Left kidney (tissue), 2 donors: Measurements from ENCODE around the gene HECTD4. TPM values are rescaled to one million over a fixed set of nuclear protein-coding genes. Genes with fewer than 3 reads are reported as not detected.

Experiments used
- DNase-seq: peaks from one replicate; pipeline ENCODE4 v3.0.0-alpha.2; 2013
- polyA plus RNA-seq: library from polyadenylated mRNA; unstranded; fragments of 120-200 nt; gene quantifications from one replicate; pipeline ENCODE4 v1.2.1, GENCODE V29; 2013; ENCODE audit not compliant: insufficient read length

The HECTD4 gene
- polyA plus RNA-seq, 1 donor: 70.7 TPM

- no peak for DNase-seq
These were observed 59.2 kb downstream of the HECTD4 start for GRCh38 chr12:112322882-112323547.

- DNase-seq: no peak
These were observed 59.8 kb downstream of the HECTD4 start for GRCh38 chr12:112322441-112322840.

GRCh38 chr12:112321245-112321644, 61.0 kb downstream of the HECTD4 start:
- DNase-seq: no peak

- no peak for DNase-seq
These were observed 62.8 kb downstream of the HECTD4 start for GRCh38 chr12:112319395-112319794.

- no peak for DNase-seq
These were observed 64.8 kb downstream of the HECTD4 start for GRCh38 chr12:112317481-112317880.

GRCh38 chr12:112314981-112315380, 67.2 kb downstream of the HECTD4 start:
- no peak for DNase-seq

GRCh38 chr12:112309797-112310196, 72.4 kb downstream of the HECTD4 start:
- no peak for DNase-seq

GRCh38 chr12:112308652-112309051, 73.6 kb downstream of the HECTD4 start:
- DNase-seq: no peak

GRCh38 chr12:112308161-112308560, 74.1 kb downstream of the HECTD4 start:
- no peak for DNase-seq

- no peak for DNase-seq
These were observed 74.8 kb downstream of the HECTD4 start for GRCh38 chr12:112307317-112308011.

GRCh38 chr12:112305951-112306350, 76.3 kb downstream of the HECTD4 start:
- no peak for DNase-seq

GRCh38 chr12:112304436-112304835, 77.8 kb downstream of the HECTD4 start:
- no peak for DNase-seq

- no peak for DNase-seq
These were observed 78.4 kb downstream of the HECTD4 start for GRCh38 chr12:112303799-112304198.

GRCh38 chr12:112303004-112303403, 79.2 kb downstream of the HECTD4 start:
- DNase-seq: no peak

GRCh38 chr12:112299704-112300103, 82.5 kb downstream of the HECTD4 start:
- DNase-seq: no peak

- no peak for DNase-seq
These were observed 85.0 kb downstream of the HECTD4 start for GRCh38 chr12:112297188-112297587.

- no peak for DNase-seq
These were observed 86.0 kb downstream of the HECTD4 start for GRCh38 chr12:112296183-112296582.

- DNase-seq: no peak
These were observed 87.4 kb downstream of the HECTD4 start for GRCh38 chr12:112294793-112295192.

GRCh38 chr12:112288638-112289037, 93.6 kb downstream of the HECTD4 start:
- no peak for DNase-seq

GRCh38 chr12:112285600-112286401, 96.4 kb downstream of the HECTD4 start:
- no peak for DNase-seq

- no peak for DNase-seq
These were observed 98.7 kb downstream of the HECTD4 start for GRCh38 chr12:112283546-112283945.

GRCh38 chr12:112282920-112283319, 99.3 kb downstream of the HECTD4 start:
- DNase-seq: no peak

- no peak for DNase-seq
These were observed 106.4 kb downstream of the HECTD4 start for GRCh38 chr12:112275836-112276235.
